SK-N-SH (cell line): ENCODE results near the gene SERPINA12. TPM values are rescaled to one million over a fixed set of nuclear protein-coding genes. Genes with fewer than 3 reads are reported as not detected.

Experiments used
- CTCF ChIA-PET: fragments of 300-600, 350-600 bp; formaldehyde crosslinking; extraction: SDS; loops from one replicate; lab custom pipeline; 2021; lab: Yijun Ruan, JAX
- POLR2A ChIA-PET: fragments of 350-600 bp; sonication (Branson Sonifier 250); formaldehyde crosslinking; extraction: SDS; loops from one replicate; lab custom pipeline; 2020; ENCODE audit warnings: antibody characterized with exemption, inconsistent platforms; lab: Yijun Ruan, JAX
- DNase-seq: peaks from one replicate; pipeline ENCODE4 v3.0.0; 2012
- H2AFZ ChIP-seq: fragments of 200-600 bp; sonication (generic); 2 replicates; pipeline ENCODE4 v1.8.1; 2016; ENCODE audit warnings: antibody characterized with exemption, mild to moderate bottlenecking, low read depth
- H3F3A ChIP-seq: fragments of 200-600 bp; sonication (generic); replicated peaks from 2 replicates; pipeline ENCODE3; 2016; ENCODE audit warnings: antibody characterized with exemption, mild to moderate bottlenecking; ENCODE audit not compliant: insufficient read depth
- H3K27ac ChIP-seq, 2 experiments: fragments of 200-500 bp in 1 of 2; fragments of 200-600 bp in 1 of 2; sonication (Bioruptor generic) in 1 of 2; sonication (generic), shearing (Covaris generic) in 1 of 2; 2 replicates each; pipeline versions ENCODE4 v1.5.1 to v1.6.1; 2014 to 2016; ENCODE audit warnings: low read depth in 2 of 2, inconsistent platforms in 1 of 2, low read length in 1 of 2, mild to moderate bottlenecking in 1 of 2, mixed read lengths in 1 of 2
- H3K27me3 ChIP-seq: fragments of 200-600 bp; sonication (generic), shearing (Covaris generic); 2 replicates; pipeline ENCODE4 v1.6.1; 2016; ENCODE audit warnings: mixed run types; ENCODE audit not compliant: insufficient read depth
- H3K36me3 ChIP-seq, 2 experiments: fragments of 200-500 bp in 1 of 2; fragments of 200-600 bp in 1 of 2; sonication (Bioruptor generic) in 1 of 2; sonication (generic) in 1 of 2; replicated peaks in 1 of 2; 2 replicates each; pipeline versions ENCODE3 to v1.5.1; 2014 to 2016; ENCODE audit warnings: low read length in 1 of 2, mild to moderate bottlenecking in 1 of 2; ENCODE audit not compliant: insufficient read depth in 2 of 2, control insufficient read depth in 1 of 2
- H3K4me1 ChIP-seq, 2 experiments: fragments of 200-500 bp in 1 of 2; fragments of 200-600 bp in 1 of 2; sonication (Bioruptor generic) in 1 of 2; sonication (generic), shearing (Covaris generic) in 1 of 2; 2 replicates each; pipeline versions ENCODE4 v1.5.1 to v1.6.1; 2014 to 2016; ENCODE audit warnings: low read depth in 1 of 2, low read length in 1 of 2, mixed run types in 1 of 2; ENCODE audit not compliant: insufficient read depth in 2 of 2, control insufficient read depth in 1 of 2
- H3K4me2 ChIP-seq: fragments of 200-600 bp; sonication (generic), shearing (Covaris generic); 2 replicates; pipeline ENCODE4 v1.6.1; 2017; ENCODE audit warnings: mixed run types
- H3K4me3 ChIP-seq, 2 experiments: fragments of 200-500 bp in 1 of 2; fragments of 200-600 bp in 1 of 2; sonication (Bioruptor generic) in 1 of 2; sonication (generic), shearing (Covaris generic) in 1 of 2; 2 replicates each; pipeline versions ENCODE4 v1.5.1 to v1.8.1; 2014 to 2016; ENCODE audit warnings: low read depth in 2 of 2, inconsistent platforms in 1 of 2, low read length in 1 of 2, mild to moderate bottlenecking in 1 of 2, mixed read lengths in 1 of 2, moderate library complexity in 1 of 2
- H3K79me2 ChIP-seq: fragments of 200-600 bp; sonication (generic); 2 replicates; pipeline ENCODE4 v1.8.1; 2017; ENCODE audit warnings: mild to moderate bottlenecking; ENCODE audit not compliant: insufficient read depth
- H3K9ac ChIP-seq: fragments of 200-600 bp; sonication (generic); 2 replicates; pipeline ENCODE4 v1.6.1; 2017; ENCODE audit warnings: mixed run types
- H3K9me2 ChIP-seq: fragments of 200-600 bp; sonication (generic); 2 replicates; pipeline ENCODE4 v1.6.1; 2017; ENCODE audit warnings: mixed run types
- H3K9me3 ChIP-seq: fragments of 200-600 bp; sonication (generic); 2 replicates; pipeline ENCODE4 v1.6.1; 2017; ENCODE audit warnings: mixed run types, mild to moderate bottlenecking, moderate library complexity
- H4K20me1 ChIP-seq: fragments of 200-600 bp; sonication (generic); 2 replicates; pipeline ENCODE4 v1.6.1; 2017; ENCODE audit warnings: mild to moderate bottlenecking, mixed run types; ENCODE audit not compliant: insufficient read depth
- CHD2 ChIP-seq: fragments of 150-350 bp; IDR thresholded peaks from 2 replicates; pipeline ENCODE4 v1.6.1; 2018; ENCODE audit warnings: low read length; ENCODE audit not compliant: partially characterized antibody
- EZH2phosphoT487 ChIP-seq: fragments of 200-600 bp; sonication (generic); IDR thresholded peaks from 2 replicates; pipeline ENCODE4 v1.6.1; 2017; ENCODE audit warnings: low read depth, mixed run types, mild to moderate bottlenecking, antibody characterized with exemption, moderate library complexity, borderline replicate concordance
- NFIC ChIP-seq: IDR thresholded peaks from 2 replicates; pipeline ENCODE4 v1.4.0; 2012; ENCODE audit warnings: borderline replicate concordance
- PBX3 ChIP-seq: IDR thresholded peaks from 2 replicates; pipeline ENCODE4; 2012
- POLR2AphosphoS5 ChIP-seq: IDR thresholded peaks from 2 replicates; pipeline ENCODE4 v1.6.1; 2012; ENCODE audit warnings: low read depth, low read length
- RCOR1 ChIP-seq: fragments of 150-350 bp; IDR thresholded peaks from 2 replicates; pipeline ENCODE4 v1.6.1; 2017; ENCODE audit warnings: antibody characterized with exemption, low read length
- REST ChIP-seq: IDR thresholded peaks from 2 replicates; pipeline ENCODE4 v1.6.1; 2012; ENCODE audit warnings: mild to moderate bottlenecking, low read depth, low read length, moderate library complexity
- RFX5 ChIP-seq: IDR thresholded peaks from 2 replicates; pipeline ENCODE4 v1.6.1; 2012; ENCODE audit warnings: mild to moderate bottlenecking, improper control_type of control experiment, low read length
- TEAD4 ChIP-seq: IDR thresholded peaks from 2 replicates; pipeline ENCODE4 v1.4.0; 2012; ENCODE audit warnings: mild to moderate bottlenecking, borderline replicate concordance; ENCODE audit not compliant: insufficient read depth
- USF1 ChIP-seq: IDR thresholded peaks from 2 replicates; pipeline ENCODE4 v1.4.0; 2012; ENCODE audit warnings: low read depth, borderline replicate concordance
- WGBS: methylation state at CpG from one replicate; pipeline ENCODE4 v1.1.6; 2017; ENCODE audit warnings: low lambda C conversion rate; 5-methylcytosine and 5-hydroxymethylcytosine counted together
- polyA plus RNA-seq, 3 experiments: library from polyadenylated mRNA; depleted of rRNA; stranded (reverse); fragments of >200 nt; gene quantifications; 2 replicates each; pipeline ENCODE4 v1.2.3, GENCODE V29; 2012

Gene SERPINA12
- polyA plus RNA-seq, 1 of the 3 experiments (the other 2 are of a cell fraction) = not detected

- H3K4me2 ChIP-seq = no peak overlapping the region
- no peak overlapping the region for H3K4me3 ChIP-seq
- H3K9me3 ChIP-seq = no peaks in the 10 kb centered on the region
- H3K27me3 ChIP-seq = no peaks in the 10 kb centered on the region
- H3K9ac ChIP-seq = no peak overlapping the region
- POLR2A ChIA-PET = no interaction called here
- no peak overlapping the region for H2AFZ ChIP-seq
- CTCF ChIA-PET = interaction anchor here (0.5 to 3.2 kb wide), 28 partner anchors 9 to 881 kb away, joined by 3 to 49 read pairs (median 4); partner anchors contain the start of genes SERPINA12, SERPINA2, SERPINA4 and SERPINA5
- no peaks in the 10 kb centered on the region for H4K20me1 ChIP-seq
- no peaks in the 10 kb centered on the region for H3K36me3 ChIP-seq
- no peak overlapping the region for H3K27ac ChIP-seq
- no peaks in the 10 kb centered on the region for H3F3A ChIP-seq
- no peak for DNase-seq
- no peak for TF ChIP-seq POLR2AphosphoS5
- no peak for TF ChIP-seq PBX3
- no peak for TF ChIP-seq USF1
- TF ChIP-seq, all 33 proteins: peak for 0
- 51% methylated on average over 13 of the region's 14 CpGs for WGBS
- H3K4me1 ChIP-seq = no peaks in the 10 kb centered on the region
- no peaks in the 10 kb centered on the region for H3K9me2 ChIP-seq
- no peaks in the 10 kb centered on the region for H3K79me2 ChIP-seq
These were observed 39.1 kb upstream of the SERPINA12 start for GRCh38 chr14:94548131-94548998.

- no peak for TF ChIP-seq NFIC
- TF ChIP-seq CHD2 = no peak
- TF ChIP-seq TEAD4 = no peak
- no peak for TF ChIP-seq RCOR1
- Histone ChIP-seq H3K4me2 (no peak overlapping the region), H3K36me3 (no peaks in the 10 kb centered on the region), H3K9ac (no peak overlapping the region), H3K79me2 (no peaks in the 10 kb centered on the region), H3K4me3 (no peak overlapping the region), H3K27me3 (no peaks in the 10 kb centered on the region), H3K9me3 (no peaks in the 10 kb centered on the region), H3K9me2 (no peaks in the 10 kb centered on the region), H3F3A (no peaks in the 10 kb centered on the region), H2AFZ (no peak overlapping the region), H3K4me1 (no peaks in the 10 kb centered on the region), H4K20me1 (no peaks in the 10 kb centered on the region), H3K27ac (no peak overlapping the region)
- ChIA-PET CTCF (interaction anchor here (2.2 to 2.9 kb wide), 2 partner anchors 9 to 14 kb away, joined by 17 to 28 read pairs; no protein-coding TSS in a partner anchor), POLR2A (no interaction called here)
- WGBS = 56% methylated on average over 4 of the region's 4 CpGs
- DNase-seq = no peak
These were observed 38.5 kb upstream of the SERPINA12 start for GRCh38 chr14:94547726-94548125.

GRCh38 chr14:94547151-94547680, 37.9 kb upstream of the SERPINA12 start:
- no peaks in the 10 kb centered on the region for H3K27me3 ChIP-seq
- no peak overlapping the region for H3K4me3 ChIP-seq
- no peak overlapping the region for H2AFZ ChIP-seq
- ChIA-PET CTCF (no interaction called here), POLR2A (no interaction called here)
- no peak for DNase-seq
- no peaks in the 10 kb centered on the region for H3K79me2 ChIP-seq
- no peak for TF ChIP-seq PBX3
- no peak for TF ChIP-seq REST
- no peak for TF ChIP-seq EZH2phosphoT487
- no peak for TF ChIP-seq RFX5
- H3K4me1 ChIP-seq = no peaks in the 10 kb centered on the region
- H3K9me2 ChIP-seq = no peaks in the 10 kb centered on the region
- no peaks in the 10 kb centered on the region for H3K9me3 ChIP-seq
- H4K20me1 ChIP-seq = no peaks in the 10 kb centered on the region
- no peak overlapping the region for H3K9ac ChIP-seq
- H3K4me2 ChIP-seq = no peak overlapping the region
- WGBS = 35% methylated on average over 5 of the region's 8 CpGs
- no peaks in the 10 kb centered on the region for H3K36me3 ChIP-seq
- no peak overlapping the region for H3K27ac ChIP-seq
- H3F3A ChIP-seq = no peaks in the 10 kb centered on the region
